GM18951 (cell line): ENCODE data around the gene CARM1.
"Not testable (repeated sequence)": the region's sequence is repeated elsewhere in the genome, so short reads cannot be mapped to it uniquely, and the experiment has no call there.

Experiments
- POLR2A ChIP-seq: IDR thresholded peaks from 4 replicates; pipeline ENCODE4 v1.6.1; 2011; ENCODE audit warnings: mild to moderate bottlenecking; ENCODE audit not compliant: insufficient read length, insufficient read depth; ENCODE audit errors: extremely low read depth
- in situ Hi-C: fragments of 300-500 bp; cut with MboI; formaldehyde crosslinking; loops from one replicate; pipeline ENCODE4 v1.12.0; 2022; ENCODE audit warnings: low sequenced_read_pairs, mixed read lengths, inconsistent platforms; ENCODE audit not compliant: unreplicated experiment

Gene CARM1

DNA sequence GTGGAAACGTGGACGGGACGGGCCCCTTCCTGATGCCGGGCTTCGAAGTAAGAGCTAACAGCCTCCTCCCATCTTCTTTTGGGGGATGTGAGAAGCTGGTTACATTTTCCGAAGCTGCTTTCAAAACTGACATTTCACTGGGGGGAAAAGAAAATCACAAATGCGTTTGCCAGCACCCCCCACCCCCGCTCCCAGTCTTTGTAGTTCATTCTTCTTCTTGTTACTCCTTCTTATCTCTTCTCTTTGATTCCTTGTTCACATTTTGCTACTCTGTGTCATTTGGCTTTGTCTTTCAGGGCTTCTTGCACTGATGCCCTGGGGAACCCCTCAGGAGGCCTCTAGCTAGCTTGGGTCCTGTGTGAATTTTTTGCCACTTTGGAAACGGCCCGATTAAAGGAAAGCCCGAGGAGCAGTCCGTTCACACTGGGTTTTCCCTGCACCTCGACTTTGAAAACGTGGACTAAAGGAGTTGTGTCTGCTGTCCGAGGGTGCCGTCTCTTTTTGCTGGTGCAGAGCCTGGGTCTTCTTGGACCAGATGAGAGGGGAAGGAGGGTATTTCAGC lies 1.3 kb downstream of the CARM1 start:
- in situ Hi-C loops: no loop called here
- TF ChIP-seq POLR2A: no peak

- TF ChIP-seq POLR2A: no peak
- in situ Hi-C loops: no loop called here
Measured at GRCh38 chr19:10874024-10874423, 2.7 kb downstream of the CARM1 start.

- in situ Hi-C loops: no loop called here
- no peak for TF ChIP-seq POLR2A
Measured at GRCh38 chr19:10876459-10877240, 5.3 kb downstream of the CARM1 start.

- in situ Hi-C loops: not testable (repeated sequence)
Measured at GRCh38 chr19:10877608-10878007, 6.3 kb downstream of the CARM1 start.

DNA sequence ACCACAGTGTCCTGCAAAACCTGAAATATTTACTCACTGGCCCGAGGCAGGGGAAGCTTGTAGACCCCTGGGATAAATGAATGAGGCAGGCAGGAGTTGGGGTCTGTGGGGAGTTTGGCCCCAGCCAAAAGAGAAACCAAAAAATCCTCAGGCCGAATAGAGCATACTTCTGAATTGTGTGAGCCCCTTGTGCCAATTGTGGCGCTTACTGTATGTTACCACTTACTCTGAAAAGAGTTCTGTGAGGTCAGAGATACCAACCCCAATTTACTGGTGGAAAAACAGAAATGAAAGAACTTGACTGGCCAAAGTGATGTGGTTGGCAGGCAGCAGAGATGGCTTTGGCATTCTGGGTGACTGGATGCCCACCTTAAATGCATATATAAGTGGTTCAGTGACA lies 6.9 kb downstream of the CARM1 start:
- in situ Hi-C loops: no loop called here
- no peak for TF ChIP-seq POLR2A

- TF ChIP-seq POLR2A: no peak
- in situ Hi-C loops: no loop called here
Measured at GRCh38 chr19:10881403-10882107, 10.2 kb downstream of the CARM1 start.

DNA sequence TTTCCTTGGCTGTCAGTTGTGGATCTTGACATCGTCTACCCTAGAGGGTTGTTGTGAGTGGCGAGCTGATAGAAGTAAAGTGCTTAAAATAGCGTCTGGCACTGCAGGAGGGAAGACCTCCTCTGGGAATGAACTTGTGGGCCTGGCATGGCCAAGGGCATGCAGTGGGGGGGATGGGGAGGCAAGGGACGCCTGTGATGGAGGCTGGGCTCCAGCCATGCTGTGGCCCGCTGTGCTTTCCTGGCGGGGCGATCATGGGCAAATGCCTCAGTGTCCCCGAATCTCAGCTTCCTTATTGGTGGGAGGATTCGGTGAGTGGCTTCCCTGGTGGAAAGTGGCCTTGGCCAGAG lies 10.7 kb downstream of the CARM1 start:
- in situ Hi-C loops: no loop called here
- TF ChIP-seq POLR2A: no peak

DNA sequence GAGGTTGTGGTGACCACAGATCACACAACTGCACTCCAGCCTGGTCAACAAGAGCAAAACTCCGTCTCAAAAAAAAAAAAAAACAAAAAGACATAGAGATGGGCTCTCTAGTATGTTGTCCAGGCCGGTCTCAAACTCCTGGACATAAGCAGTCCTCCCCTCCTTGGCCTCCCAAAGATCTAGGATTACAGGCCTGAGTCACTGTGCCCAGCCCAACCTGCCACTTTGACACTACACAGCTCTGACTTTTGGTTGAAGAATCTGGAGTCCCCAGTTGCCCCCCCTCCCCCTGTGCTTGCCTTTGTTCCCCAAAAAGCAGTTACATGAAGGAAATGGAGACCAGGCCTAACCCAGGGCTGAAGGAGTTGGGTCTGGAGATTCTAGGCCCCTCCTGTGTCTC lies 12.9 kb downstream of the CARM1 start:
- in situ Hi-C loops: no loop called here
- no peak for TF ChIP-seq POLR2A

DNA sequence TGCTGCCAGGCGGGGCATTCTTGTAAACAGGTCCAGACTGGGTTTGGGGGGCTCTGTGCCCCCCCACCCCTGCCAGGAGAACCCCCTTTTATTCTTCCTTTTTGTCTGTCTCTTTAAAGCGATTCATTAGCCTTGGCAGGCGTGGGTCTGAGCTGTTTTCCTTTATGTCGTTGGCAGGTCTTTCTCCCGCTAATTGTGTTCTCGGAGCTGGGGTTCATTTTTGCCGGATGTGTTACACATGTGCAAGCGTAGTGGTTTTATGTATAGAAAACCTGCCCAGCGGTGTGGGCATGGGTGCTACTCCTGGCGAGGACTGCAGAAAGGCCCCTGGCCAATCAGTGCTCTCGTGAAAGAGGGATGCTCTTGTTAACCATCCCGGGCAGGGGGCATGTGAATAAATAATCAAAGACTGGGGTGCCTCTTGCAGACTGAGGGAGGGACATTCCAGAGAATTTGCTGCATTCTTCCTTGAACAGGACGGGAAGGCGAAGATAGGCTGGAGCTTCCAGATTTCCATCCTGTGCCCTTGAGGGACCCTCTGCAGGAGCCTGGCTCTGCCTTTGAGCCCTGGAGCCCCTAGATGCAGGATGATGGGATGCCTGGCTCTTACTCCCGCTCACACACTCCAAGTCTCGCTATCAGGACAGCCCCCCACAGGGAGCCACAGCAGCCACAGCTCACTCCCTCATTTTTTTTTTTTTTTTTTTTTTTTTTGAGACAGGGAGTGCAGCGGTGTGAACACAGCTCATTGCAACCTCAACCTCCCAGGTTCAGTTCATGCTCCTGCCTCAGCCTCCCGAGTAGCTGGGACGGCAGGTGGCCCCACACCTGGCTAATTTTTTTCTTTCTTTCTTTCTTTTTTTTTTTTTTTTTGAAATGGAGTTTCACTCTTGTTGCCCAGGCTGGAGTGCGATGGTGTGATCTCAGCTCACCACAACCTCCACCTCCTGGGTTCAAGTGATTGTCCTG lies 14.1 kb downstream of the CARM1 start:
- TF ChIP-seq POLR2A: no peak
- in situ Hi-C loops: no loop called here

DNA sequence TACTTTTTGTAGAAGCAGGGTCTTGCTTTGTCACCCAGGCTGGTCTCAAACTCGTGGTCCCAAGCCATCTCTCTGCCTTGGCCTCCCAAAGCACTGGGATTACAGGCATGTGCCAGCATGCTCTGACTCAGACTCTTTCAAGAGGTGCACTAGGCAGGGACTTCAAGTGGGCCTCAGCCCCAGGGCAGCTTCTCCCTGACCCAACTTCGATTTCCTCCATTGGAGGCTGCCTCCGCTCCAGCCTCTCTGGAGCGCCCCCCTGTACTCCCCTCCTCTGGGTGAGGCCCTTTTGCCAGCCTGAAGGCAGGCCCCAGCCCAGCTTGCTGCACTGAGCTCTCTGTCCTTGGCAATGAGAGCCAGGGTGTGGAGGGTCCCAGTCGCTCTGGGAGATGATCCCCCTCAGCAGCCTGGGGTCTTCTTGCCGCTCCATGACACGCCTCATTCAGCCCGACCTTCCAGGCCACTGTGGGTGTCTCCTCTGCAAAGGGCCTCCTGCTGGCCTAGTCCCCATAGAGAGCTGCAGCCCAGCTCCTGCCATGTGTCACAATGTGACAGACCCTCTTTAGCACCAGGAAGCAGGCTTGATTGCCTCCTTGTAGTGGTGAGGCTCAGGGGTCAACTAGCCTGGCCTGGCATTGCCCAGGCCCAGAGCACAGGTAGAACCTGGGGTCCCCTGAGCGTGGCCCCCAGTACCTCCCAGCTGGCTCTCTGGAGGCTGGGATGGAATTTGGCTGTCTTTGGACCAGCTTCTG lies 16.4 kb downstream of the CARM1 start:
- no peak for TF ChIP-seq POLR2A
- in situ Hi-C loops: no loop called here

GRCh38 chr19:10888421-10888866 lies 17.1 kb downstream of the CARM1 start:
- in situ Hi-C loops: no loop called here
- TF ChIP-seq POLR2A: no peak

- in situ Hi-C loops: no loop called here
- TF ChIP-seq POLR2A: no peak
Measured at GRCh38 chr19:10889880-10890279, 18.5 kb downstream of the CARM1 start.
